KBM-7 (cell line): Measurements from ENCODE around the gene CARD11.
A peak's percentile ranks its signal among the peaks of the same experiment; 100 is the strongest.
"Not testable (repeated sequence)": the region's sequence is repeated elsewhere in the genome, so short reads cannot be mapped to it uniquely, and the experiment has no call there.

Source experiments
- DNase-seq: peaks from one replicate; pipeline ENCODE4 v3.0.0-alpha.2; 2015
- in situ Hi-C: fragments of 300-500 bp; cut with MboI; formaldehyde crosslinking; loops from 2 replicates; pipeline ENCODE4 v1.14.3; 2020; ENCODE audit warnings: low sequenced_read_pairs, low pct_unique_long_range_greater_than_20kb, mixed read lengths

Gene CARD11

GRCh38 chr7:2970307-2970664 is 73.4 kb downstream of the CARD11 start:
- in situ Hi-C loops: no loop called here
- DNase-seq: no peak

GRCh38 chr7:2969398-2970306 is 74.0 kb downstream of the CARD11 start:
- in situ Hi-C loops: no loop called here
- DNase-seq: no peak

- no peak for DNase-seq
- in situ Hi-C loops: no loop called here
Observed at GRCh38 chr7:2968616-2969397, 74.9 kb downstream of the CARD11 start.

- no peak for DNase-seq
- in situ Hi-C loops: no loop called here
Observed at GRCh38 chr7:2968176-2968575, 75.5 kb downstream of the CARD11 start.

- DNase-seq: no peak
- in situ Hi-C loops: no loop called here
Observed at GRCh38 chr7:2967705-2968104, 76.0 kb downstream of the CARD11 start.

- no peak for DNase-seq
- in situ Hi-C loops: no loop called here
Observed at GRCh38 chr7:2967253-2967652, 76.4 kb downstream of the CARD11 start.

- no peak for DNase-seq
- in situ Hi-C loops: no loop called here
Observed at GRCh38 chr7:2966466-2967078, 77.1 kb downstream of the CARD11 start.

- in situ Hi-C loops: no loop called here
- DNase-seq: no peak
Observed at GRCh38 chr7:2965745-2966270, 77.9 kb downstream of the CARD11 start.

GRCh38 chr7:2965301-2965700 is 78.4 kb downstream of the CARD11 start:
- in situ Hi-C loops: no loop called here
- no peak for DNase-seq

- in situ Hi-C loops: no loop called here
- no peak for DNase-seq
Observed at GRCh38 chr7:2964208-2964607, 79.5 kb downstream of the CARD11 start.

GRCh38 chr7:2962865-2963264 is 80.8 kb downstream of the CARD11 start:
- in situ Hi-C loops: no loop called here
- DNase-seq: peak; percentile 62

- no peak for DNase-seq
- in situ Hi-C loops: no loop called here
Observed at GRCh38 chr7:2959828-2960599, 83.7 kb downstream of the CARD11 start.

GRCh38 chr7:2959103-2959680 is 84.5 kb downstream of the CARD11 start:
- peak; percentile 56 for DNase-seq
- in situ Hi-C loops: no loop called here

- DNase-seq: no peak
- in situ Hi-C loops: no loop called here
Observed at GRCh38 chr7:2958416-2959102, 85.1 kb downstream of the CARD11 start.

GRCh38 chr7:2957369-2957727 is 86.3 kb downstream of the CARD11 start:
- DNase-seq, in situ Hi-C loops: not testable (repeated sequence)

GRCh38 chr7:2956526-2957368 is 86.9 kb downstream of the CARD11 start:
- in situ Hi-C loops: no loop called here
- DNase-seq: peak; percentile 77

- no peak for DNase-seq
- in situ Hi-C loops: no loop called here
Observed at GRCh38 chr7:2956076-2956475, 87.6 kb downstream of the CARD11 start.
